HG02938 (cell line): ENCODE measurements around the gene ADAMTSL4.
"Not testable (repeated sequence)": the region's sequence is repeated elsewhere in the genome, so short reads cannot be mapped to it uniquely, and the experiment has no call there.

Source experiments
- ATAC-seq: cut with Tn5 transposase; IDR thresholded peaks from one replicate; pipeline ENCODE4 v1.9.1; 2021; ENCODE audit warnings: mild to moderate bottlenecking, moderate library complexity; ENCODE audit not compliant: unreplicated experiment

The ADAMTSL4 gene

DNA sequence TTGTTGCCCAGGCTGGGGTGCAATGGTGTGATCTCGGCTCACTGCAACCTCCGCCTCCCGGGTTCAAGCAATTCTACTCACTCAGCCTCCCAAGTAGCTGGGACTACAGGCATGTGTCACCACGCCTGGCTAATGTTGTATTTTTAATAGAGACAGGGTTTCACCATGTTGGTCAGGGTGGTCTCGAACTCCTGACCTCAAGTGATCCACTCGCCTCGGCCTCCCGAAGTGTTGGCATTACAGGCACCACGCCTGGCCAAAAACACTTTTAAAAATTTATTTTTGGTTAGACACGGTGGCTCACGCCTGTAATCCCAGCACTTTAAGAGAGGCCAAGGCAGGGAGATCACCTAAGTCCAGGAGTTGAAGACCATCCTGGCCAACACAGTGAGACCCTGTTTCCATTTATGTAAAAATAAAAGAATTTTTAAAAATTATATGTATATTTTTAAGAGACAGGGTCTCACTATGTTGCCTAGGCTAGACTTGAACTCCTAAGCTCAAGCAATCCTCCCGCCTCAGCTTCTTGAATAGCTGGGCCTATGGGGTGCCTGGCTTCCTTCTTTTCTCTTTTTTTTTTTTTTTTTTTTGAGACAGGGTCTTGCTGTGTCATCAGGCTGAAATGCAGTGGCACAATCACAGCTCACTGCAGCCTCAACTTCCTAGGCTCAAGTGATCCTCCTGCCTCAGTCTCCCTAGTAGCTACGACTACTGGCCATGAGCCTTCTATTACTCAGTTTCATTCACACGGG, 16.2 kb downstream of the ADAMTSL4 start:
- not testable (repeated sequence) for ATAC-seq

DNA sequence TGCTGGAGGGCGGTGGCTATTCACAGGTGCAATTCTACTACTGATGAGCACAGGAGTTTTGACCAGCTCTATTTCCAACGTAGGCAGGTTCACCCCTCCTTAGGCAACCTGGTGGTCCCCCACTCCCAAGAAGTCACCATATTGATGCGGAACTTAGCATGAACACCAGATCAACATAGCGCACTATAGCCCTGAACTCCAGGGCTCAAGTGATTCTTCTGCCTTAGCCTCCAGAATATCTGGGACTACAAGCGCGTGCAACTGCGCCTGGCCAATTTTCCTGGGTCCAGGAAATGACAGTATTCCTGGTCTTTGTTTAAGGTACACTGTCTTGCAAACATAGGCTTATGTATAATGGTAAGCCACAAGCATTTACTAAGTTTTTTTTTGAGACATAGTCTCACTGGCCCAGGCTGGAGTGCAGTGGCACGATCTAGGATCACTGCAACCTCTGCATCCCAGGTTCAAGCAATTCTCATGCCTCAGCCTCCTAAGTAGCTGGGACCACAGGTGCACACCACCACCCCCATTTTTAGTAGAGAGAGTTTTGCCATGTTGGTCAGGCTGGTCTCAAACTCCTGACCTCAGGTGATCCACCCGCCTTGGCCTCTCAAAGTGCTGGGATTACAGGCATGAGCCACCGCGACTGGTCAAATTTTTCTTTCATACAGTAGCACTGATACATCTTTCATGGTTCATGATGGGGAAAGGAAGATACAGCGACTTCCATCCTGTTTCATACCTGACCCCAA, 17.6 kb downstream of the ADAMTSL4 start:
- ATAC-seq = no peak

DNA sequence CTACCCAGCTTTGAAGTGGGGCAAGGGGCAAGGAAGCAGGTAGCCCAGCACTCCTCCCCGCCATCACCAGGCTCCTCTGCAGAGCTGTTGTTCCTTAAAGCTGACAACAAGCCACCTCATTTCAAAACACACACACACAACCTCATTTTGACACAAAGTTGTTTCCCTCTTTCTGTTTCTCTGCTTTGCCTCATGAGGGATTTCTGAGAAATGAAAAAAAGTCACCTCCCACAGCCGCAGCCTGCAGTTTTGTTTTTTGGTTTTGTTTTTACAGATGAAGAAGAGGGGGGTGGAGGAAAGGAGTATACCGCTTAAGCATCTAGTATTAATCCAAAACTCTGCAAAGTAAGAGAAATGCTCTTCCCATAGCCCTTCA, 18.1 kb downstream of the ADAMTSL4 start:
- ATAC-seq = peak; percentile 33

DNA sequence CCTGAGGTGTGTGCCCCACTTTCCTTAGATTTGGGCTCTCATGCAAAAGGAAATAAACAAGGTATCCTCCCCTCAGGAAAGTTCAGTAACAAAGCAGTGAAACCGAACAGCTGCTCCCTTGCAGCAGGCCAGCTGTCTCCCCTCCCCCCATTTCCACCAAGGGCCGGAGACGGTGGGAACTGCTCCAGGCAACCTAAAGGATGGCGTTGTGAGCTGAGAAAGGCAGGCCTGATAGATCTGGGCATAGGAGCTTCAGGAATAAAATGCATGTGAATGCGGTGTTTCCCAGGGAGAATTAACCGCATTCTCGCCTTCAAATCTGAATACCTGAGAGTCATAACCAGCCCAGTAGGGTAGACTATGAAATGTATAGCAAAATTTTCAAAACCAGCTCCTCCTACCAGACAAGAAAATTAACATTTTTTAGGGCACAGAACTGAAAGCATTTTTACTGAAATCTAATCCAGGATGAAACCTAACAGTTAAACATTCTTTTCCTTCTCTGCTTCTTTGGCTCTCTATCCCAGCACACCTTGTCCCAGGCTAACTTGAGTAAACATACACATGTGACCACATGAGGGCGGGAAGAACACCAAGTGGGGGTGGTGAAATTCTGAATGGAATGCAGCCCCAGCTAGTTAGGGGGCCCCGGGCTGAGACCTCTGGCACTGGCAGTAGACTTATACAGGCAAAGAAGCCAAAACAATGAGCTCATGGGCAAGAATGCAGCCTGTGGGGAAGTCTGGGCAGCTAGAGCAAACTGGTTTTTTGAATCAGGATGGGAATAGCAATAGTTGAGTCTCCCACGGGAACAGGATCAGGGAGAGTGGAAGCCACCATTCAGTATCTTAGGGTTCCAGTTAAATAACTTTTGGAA, 18.7 kb downstream of the ADAMTSL4 start:
- ATAC-seq = peak; percentile 17

DNA sequence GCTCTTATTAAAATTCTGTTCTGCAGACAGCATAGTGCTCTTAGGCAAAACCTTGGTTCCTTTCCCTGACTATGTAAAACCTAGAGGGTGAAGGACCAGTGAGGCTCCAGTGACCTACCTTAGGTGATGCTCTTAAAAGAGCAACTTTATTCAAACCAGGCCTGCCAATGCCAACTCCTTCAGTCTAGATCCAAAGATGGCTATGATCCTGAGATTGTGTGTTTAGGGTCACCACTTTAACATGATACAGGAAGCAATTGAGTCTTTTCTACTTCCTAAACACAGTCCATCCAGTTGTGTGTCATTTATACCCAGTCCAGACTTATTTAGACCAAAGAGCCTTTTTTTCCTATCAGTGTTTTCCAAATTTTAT, 19.4 kb downstream of the ADAMTSL4 start:
- ATAC-seq = no peak

DNA sequence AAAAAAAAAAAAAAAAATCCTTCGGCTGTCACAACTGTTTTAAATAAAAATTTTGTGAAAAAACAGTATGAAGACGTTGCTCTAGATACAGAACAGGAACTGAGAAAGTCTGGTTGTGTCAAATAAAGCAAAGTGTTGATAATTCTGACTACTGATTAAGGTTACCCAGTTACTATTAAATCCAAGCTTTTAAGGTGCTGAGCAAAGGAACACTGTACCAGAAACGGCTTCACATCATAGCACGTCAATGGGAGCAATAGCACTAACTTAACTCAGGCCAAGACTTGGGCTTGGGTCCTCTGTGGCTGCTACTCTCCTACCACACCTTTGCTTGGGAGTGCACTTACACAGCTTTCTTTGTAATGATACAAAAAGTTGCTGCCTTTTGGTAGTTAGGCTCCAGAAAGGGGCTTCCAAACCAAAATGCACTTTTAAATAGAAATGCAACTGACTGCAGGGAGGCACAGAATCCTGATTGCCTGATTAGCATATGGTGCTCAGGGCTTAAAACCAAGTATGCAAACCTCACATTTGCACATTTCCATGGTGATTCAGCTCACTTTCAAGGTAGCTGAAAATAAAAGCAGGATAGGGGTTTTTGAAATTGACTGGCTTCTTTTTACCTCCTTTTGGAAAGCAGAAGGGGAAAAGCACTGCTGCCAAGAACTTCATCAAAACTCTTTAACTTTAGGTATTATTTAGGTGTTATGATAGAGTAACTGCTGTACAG, 23.9 kb downstream of the ADAMTSL4 start:
- no peak for ATAC-seq

DNA sequence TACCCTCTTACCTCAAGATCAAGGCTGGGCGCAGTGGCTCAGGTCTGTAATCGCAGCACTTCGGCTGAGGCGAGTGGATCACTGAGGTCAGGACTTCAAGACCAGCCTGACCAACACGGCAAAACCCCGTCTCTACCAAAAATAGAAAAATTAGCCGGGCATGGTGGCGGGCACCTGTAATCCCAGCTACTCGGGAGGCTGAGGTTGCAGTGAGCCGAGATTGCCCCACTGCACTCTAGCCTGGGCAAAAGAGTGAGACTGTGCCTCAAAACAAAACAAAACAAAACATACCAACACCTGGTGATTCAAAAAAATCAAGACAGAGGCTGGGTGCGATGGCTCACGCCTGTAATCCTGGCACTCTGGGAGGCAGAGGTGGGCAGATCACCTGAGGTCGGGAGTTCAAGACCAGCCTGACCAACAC, 24.5 kb downstream of the ADAMTSL4 start:
- ATAC-seq = not testable (repeated sequence)

DNA sequence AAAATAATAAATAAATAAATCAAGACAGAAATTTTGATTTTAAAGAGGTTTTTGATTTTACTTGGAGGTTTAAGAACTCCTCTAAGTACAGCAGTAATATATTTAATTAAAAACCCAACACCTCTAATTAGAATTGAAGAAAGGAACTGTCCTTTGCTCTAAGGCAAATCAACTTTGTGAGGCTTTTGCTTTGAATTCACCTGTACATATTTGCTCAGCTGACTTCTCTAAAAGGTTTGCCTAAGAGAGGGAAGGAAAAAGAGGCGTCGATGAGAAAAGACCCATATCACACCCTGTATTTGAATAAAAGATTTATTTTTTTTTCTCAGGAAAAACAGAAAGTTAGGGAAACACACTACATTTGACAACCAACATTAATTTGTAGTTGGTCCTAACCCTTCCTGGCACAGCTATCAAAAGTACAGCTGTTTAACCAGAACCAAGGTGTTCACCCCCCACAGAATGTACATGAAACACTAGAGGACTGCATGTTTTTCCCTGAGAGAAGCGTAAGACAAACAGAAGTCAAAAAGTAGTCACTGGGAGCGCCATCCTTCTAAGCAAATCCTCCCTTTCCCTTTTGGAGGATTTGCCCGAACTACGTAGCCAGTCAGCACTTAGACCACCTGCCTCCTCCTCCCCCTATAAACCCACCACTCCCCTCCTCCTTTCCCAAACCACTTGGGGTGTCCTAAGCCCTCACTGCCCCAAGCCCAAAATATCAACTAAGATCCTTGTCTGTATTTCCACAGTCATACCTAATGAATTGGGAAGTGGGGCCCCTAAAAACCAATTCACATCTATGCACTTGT, 25.3 kb downstream of the ADAMTSL4 start:
- ATAC-seq = no peak

DNA sequence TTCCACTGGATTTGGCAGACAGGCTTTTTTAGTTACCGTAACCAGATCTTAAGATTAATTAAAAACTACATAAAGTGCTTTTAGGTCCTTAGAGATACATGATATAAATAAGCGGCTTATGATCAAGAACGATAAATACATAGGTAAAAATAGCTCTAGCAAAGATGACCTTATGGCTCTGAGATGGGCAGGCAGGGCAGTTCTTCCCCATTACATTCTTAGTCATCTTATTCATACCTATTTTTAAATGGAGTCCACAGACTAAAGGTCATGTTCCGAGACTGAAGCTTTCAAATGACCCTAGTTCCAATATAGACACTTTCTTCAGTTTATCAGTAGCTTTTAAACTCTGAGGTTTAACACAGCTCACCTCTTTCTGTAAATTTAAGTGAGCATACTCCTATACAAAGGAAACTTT, 25.9 kb downstream of the ADAMTSL4 start:
- ATAC-seq = no peak

DNA sequence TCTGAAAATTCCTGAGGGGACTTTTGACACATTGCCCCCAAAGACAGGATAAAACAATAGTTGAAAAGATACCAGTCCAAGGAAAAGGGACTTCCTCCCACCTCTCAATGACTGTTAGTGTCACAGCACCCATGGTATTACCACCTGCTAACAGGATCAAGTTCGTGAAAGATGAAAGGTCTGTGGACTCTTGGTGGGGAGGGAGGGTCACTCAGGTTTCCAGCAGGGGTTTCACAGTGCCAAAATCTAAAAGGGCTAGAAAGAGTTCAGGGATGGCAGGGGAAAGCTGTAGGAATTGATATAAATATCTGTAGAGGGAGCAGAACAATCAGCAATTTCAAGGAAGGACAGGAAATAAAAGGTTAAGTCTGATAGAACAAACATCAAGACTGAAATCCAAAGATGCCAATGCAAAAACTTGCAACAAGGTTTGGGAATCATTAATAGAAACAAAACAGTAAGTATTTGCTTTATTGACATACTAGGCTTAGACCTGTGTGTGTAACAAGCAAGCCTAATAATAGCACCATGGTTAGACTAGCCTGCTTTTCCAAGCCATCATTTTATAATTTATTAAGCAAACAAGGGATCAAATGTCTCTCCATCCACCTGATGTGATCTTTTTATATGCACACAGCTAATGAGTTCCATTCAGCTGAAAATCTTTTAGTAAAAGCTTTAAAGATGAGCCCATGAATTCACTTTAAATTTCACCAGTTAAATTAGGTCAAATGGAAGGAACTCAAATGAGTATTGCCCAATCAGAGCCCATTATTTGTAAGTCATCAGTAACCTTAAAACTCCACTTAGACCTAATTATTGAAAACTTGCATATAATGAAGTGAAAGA, 26.5 kb downstream of the ADAMTSL4 start:
- no peak for ATAC-seq

DNA sequence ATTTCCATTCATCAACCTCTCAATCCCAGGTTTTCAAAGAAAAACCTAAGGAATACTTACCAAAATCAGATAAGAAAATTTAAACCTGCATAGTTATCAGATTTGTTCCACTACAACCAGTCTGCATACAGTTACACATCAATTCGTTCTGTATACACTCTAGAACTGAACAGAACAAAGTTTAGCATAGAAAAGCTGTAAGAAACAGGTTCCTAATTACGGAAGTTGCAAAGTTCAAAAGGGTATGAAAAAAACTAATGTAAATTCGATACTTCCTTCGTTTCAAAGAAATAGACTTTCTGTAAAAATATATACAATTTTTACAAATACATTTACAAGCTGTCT, 27.1 kb downstream of the ADAMTSL4 start:
- no peak for ATAC-seq

DNA sequence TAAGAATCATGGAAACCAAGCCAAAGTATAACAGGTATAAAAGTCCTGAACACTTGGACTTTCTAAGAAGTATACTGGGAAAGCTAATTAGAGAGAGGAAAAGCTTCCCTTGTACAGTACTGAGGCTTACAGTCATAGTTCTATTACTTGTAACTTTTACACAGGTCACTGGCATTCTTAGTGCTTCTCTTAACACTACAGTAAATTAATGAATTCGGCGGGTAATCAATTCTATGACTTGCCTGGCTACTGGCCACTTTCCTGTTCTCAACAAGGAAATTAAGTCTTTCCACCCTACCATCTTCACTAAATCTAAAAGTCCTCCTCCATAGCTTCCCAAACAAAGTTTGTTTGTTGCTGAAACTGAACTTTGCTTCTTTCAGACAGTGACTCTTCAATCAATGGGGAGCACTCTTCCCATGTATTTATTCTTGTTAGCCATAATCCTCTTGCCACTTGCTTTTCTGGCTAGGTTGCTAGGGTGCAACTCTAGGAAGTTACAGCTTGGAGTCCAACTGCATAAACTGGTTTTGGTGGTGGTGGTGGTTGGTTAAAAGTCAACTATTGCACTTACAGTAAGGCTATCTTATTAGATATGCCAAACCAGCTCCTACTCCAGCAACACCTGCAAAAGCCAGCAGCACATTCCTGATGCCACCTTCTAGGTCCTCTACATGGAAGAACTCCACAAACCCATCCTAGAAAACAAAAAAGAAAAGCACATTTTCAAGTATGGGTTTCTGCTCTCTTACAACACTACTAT, 27.8 kb downstream of the ADAMTSL4 start:
- ATAC-seq = no peak

DNA sequence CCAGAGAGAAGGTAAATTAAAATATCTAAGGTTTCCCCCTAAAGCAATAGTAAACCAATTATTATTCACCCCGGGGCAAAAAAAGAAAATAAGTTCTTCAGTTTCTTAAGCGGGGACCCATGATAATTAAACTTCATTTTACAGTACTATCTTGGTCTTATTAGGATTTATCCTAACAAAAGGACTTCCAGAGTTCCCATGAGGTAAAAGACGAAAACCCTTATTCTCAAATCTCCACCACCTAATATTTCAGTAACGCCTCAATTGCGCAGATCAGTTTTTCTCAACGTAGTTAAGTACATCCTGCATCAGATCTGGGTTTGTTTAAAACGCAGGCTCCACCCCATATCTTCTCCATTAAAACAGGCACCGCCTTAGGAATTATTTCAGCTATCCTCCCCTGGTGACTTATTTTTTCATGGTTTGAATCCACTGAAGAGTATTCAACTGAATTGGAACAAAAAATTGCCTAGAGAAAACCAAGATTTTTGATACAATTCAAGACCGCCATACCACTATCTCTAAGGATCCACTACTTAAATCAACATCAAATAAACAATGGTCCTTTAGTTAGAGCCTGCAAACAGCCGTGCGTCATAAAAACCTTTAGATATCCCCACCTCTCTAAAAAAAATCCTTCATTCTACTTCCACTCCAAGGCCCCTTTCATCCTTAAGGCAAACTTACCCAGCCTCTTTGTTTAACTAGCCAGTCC, 28.5 kb downstream of the ADAMTSL4 start:
- ATAC-seq = no peak

DNA sequence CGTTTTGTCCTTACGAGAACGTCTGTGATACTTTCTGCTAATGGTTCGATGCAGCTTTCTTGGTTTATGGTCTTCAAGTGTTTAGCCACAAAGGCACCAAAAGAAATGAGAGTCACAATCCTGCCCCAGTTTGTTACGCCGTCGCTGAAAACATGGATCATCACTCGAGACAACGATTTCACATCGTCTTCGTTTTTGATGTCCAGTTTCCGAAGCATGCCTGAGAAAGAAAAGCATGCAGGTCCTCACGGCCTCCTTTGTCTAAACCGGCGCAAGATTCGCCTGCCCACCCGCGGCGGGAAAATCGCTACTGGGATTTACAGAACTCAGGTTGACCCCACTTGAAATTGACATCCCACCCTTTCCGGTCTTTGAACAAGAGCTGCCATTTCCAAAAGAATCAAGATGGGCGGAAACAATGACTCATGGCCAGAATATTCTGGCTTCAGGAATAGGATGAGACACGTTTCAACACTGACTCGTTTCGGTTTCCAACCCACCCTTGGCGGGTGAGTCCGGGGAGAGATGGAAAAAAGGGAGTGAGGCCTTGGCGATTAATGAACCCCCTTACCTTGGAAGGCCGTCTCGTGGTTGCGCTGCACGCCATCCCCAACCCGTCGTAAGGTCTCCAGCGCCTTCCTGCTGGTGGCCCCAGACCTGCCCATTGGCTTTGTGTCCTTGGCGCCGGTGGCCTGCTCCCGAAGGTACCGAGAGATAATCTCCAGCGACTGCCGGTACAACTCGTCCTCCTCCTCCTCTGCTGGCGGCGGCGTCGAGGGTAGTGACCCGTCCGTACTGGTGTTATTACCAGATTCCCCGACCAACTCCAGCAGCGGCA, 29.3 kb downstream of the ADAMTSL4 start:
- peak; percentile 4 for ATAC-seq

DNA sequence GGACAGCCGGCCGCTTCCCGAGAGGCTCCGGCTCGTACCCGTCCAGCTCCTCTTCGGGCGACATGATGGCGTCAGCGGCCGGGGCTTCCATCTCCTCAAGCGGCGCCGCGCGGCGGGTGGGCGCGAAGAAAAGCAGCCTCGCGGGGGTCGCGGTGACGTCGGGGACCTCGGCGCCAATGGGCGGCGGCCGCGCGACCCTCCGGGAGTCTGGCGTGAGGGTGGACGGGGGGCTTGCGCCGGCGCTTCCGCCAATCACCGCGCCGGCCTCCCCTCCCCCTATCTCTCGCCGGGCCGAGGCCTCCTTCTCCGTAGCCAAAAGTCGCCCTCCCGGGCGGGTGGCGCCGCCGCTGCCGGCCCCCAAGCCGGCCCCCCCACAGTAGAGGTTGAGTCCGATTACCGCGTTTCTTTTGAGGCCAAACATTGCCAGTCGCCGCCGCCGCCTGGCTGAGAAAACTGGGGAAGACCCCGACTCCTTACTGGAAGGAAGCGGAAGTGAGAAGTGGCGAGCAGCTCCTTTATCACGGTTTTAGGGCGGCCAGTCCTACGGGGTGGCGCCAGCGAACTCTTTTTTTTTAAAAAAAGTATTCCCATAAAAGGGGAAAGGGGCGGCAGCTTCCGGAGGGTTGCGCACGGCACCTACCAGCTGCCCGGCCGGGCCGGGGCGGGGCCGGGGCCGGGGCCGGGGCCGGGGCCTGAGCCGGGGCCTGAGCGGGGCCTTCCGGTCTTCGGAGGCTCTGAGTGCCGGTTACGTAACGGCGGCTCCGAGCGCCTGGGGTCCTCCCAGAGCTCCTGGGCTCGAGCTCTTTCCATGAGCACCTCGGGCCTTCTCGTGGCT, 30.1 kb downstream of the ADAMTSL4 start, which contains the start of gene MCL1:
Gene MCL1, minus strand, starts transcription at position 501 of the 835 bp plus-strand sequence. Its CDS starts 80 bp downstream, at position 421.
- ATAC-seq = peak; percentile 74
